Peyer's patch (tissue), 4 donors: ENCODE results near the gene RPL31. TPM values are rescaled to one million over a fixed set of nuclear protein-coding genes. Genes with fewer than 3 reads are reported as not detected.

Experiments
- DNase-seq, 3 donors: peaks; one replicate each; pipeline ENCODE4 v3.0.0-alpha.2; 2017 to 2019
- H3K27ac ChIP-seq, 4 donors: fragments of 200-600 bp; sonication (generic); one replicate each; pipeline ENCODE4 v1.5.1; 2016 to 2019
- H3K27me3 ChIP-seq, 2 donors: fragments of 200-600 bp; sonication (generic); one replicate each; pipeline ENCODE4 v1.5.1; 2019
- H3K36me3 ChIP-seq, 3 donors: fragments of 200-600 bp; sonication (generic); one replicate each; pipeline ENCODE4 v1.5.1; 2016 to 2019
- H3K4me1 ChIP-seq, 4 donors: fragments of 200-600 bp; sonication (generic); one replicate each; pipeline ENCODE4 v1.5.1; 2016 to 2019
- H3K4me3 ChIP-seq, 4 donors: fragments of 200-600 bp; sonication (generic); 1 replicate in 3 of 4; 2 replicates in 1 of 4; pipeline ENCODE4 v1.5.1; 2016 to 2019; ENCODE audit warnings: mild to moderate bottlenecking in 1 of 4
- H3K9me3 ChIP-seq, 4 donors: fragments of 200-600 bp; sonication (generic); one replicate each; pipeline ENCODE4 v1.5.1; 2016 to 2019; ENCODE audit warnings: mild to moderate bottlenecking in 1 of 4
- POLR2A ChIP-seq, 2 donors: fragments of 450-650 bp; IDR thresholded peaks; one replicate each; pipeline ENCODE4 v1.5.1; 2017; ENCODE audit warnings: antibody characterized with exemption in 2 of 2, mild to moderate bottlenecking in 2 of 2, moderate library complexity in 2 of 2
- total RNA-seq, 4 donors: library from RNA; depleted of rRNA; stranded (reverse); fragments of >200 nt; gene quantifications; one replicate each; pipeline ENCODE4 v1.1.0, GENCODE V29; 2016
- TF ChIP-seq, protein P1 (sequence below), 6 experiments: fragments of 450-650 bp in 4 of 6; fragments of 200-600 bp in 2 of 6; sonication (generic) in 1 of 6; IDR thresholded peaks; one replicate each; pipeline ENCODE4 v1.5.1; 2017 to 2019; ENCODE audit warnings: antibody characterized with exemption in 6 of 6, mild to moderate bottlenecking in 3 of 6, moderate library complexity in 1 of 6

Gene RPL31
- total RNA-seq, 4 donors from 2014 or later: 308 to 1,394 (median 568) TPM

DNA sequence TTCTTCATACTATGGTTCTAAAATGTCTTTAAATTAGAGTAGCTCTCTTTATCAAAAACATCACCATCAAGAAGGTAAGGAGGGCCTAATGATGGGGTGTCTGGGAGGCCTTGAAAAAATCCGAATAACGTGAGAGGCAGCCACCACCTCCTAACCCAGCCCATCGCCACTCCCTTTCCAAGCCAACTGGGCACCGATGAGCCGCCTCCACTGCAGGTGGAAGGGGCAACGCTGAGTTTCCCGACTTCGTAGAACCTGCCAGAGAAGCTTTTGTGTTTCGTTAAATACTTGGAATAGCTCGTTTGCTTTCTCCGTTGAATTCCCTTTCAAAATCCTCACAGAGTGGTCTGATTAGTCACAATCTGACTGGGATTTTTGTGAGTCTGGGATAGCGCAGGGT is 22.0 kb upstream of the RPL31 start:
- Histone ChIP-seq H3K4me1 (peaks cover 0 to 4% (median 0%) of the 10 kb centered on the region in 4 donors), H3K27me3 (no peaks in the 10 kb centered on the region), H3K9me3 (no peaks in the 10 kb centered on the region), H3K36me3 (peaks cover 0 to 31% (median 0%) of the 10 kb centered on the region in 3 donors), H3K4me3 (no peak overlapping the region), H3K27ac (no peak overlapping the region)
- TF ChIP-seq, protein P1, sequence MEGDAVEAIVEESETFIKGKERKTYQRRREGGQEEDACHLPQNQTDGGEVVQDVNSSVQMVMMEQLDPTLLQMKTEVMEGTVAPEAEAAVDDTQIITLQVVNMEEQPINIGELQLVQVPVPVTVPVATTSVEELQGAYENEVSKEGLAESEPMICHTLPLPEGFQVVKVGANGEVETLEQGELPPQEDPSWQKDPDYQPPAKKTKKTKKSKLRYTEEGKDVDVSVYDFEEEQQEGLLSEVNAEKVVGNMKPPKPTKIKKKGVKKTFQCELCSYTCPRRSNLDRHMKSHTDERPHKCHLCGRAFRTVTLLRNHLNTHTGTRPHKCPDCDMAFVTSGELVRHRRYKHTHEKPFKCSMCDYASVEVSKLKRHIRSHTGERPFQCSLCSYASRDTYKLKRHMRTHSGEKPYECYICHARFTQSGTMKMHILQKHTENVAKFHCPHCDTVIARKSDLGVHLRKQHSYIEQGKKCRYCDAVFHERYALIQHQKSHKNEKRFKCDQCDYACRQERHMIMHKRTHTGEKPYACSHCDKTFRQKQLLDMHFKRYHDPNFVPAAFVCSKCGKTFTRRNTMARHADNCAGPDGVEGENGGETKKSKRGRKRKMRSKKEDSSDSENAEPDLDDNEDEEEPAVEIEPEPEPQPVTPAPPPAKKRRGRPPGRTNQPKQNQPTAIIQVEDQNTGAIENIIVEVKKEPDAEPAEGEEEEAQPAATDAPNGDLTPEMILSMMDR (IDR thresholded peaks at IDR 0.05): no peak
- TF ChIP-seq POLR2A (IDR thresholded peaks at IDR 0.05): no peak
- peak in 1 of 3 donors; percentile 8 for DNase-seq

DNA sequence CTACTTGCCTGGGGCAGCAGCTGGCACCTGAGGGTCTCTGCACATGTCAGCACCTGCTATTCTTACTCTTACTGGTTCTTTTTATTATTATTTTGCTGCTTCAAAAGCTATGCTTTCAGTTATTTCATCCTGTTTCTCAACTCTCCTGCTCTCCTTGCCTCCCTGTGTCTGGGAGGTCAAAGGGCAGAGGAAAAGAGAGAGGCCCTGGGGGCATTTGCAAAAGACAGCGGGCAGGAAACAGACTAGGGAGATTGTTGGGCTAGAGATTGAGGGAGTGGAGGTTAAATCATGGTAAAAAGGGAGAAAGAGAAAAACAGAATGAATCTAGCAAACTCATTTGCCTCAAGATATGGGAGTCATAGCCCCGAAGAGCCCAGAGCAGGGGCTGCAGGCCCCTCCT is 21.1 kb upstream of the RPL31 start:
- Histone ChIP-seq H3K4me1 (peaks cover 0 to 4% (median 0%) of the 10 kb centered on the region in 4 donors), H3K4me3 (no peak overlapping the region), H3K27me3 (no peaks in the 10 kb centered on the region), H3K9me3 (no peaks in the 10 kb centered on the region), H3K27ac (no peak overlapping the region), H3K36me3 (peaks cover 0 to 27% (median 0%) of the 10 kb centered on the region in 3 donors)
- DNase-seq: no peak
- no peak for TF ChIP-seq POLR2A (IDR thresholded peaks at IDR 0.05)
- TF ChIP-seq, protein P1 (IDR thresholded peaks at IDR 0.05): no peak

DNA sequence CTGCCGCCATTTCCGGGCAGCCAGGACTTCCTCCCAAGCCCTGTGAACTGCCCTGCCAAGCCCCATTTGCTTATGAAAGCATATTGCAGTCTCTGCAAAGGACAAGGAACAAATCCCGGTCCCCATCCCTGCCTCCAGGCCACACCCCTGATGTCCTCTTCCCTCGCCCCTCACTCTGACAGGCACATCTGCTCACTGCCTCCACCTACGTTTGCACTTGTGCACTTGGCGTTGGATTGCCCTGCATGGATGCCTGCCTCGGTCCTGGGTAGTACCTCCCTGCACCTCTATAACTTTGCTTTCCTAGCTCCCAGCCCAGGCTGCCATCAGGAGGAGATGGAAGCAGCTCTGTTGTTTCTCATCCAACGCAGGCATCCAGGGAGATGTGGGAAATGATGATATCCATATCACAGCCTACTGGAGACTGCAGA is 19.6 kb upstream of the RPL31 start:
- H3K27me3 ChIP-seq: no peaks in the 10 kb centered on the region
- no peaks in the 10 kb centered on the region for H3K4me1 ChIP-seq
- H3K36me3 ChIP-seq: peaks cover 0 to 27% (median 0%) of the 10 kb centered on the region in 3 donors
- no peaks in the 10 kb centered on the region for H3K9me3 ChIP-seq
- DNase-seq: no peak
- TF ChIP-seq, protein P1 (IDR thresholded peaks at IDR 0.05): no peak
- TF ChIP-seq POLR2A (IDR thresholded peaks at IDR 0.05): no peak
- no peak overlapping the region for H3K27ac ChIP-seq
- no peak overlapping the region for H3K4me3 ChIP-seq

DNA sequence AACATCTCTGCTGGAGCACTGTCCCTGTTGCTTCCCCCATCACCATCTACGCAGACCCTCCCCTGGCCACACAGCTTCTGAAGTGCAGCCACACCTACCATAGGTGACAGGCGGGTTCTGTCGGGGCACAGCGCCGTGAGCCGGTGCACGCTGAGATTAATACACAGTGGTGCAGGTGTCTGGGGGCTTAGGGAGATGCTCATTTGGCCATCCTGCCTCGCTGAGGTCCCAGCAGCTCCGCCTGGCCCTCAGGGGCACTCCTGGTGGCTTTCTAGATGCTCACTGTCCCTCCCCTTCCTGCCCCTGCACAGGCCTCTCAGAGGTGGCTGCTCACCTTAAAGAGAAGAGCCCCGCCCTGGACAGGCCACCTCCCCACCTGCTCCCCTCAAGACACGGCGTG is 18.9 kb upstream of the RPL31 start:
- Histone ChIP-seq H3K27ac (no peak overlapping the region), H3K4me3 (no peak overlapping the region), H3K9me3 (no peaks in the 10 kb centered on the region), H3K36me3 (peaks cover 0 to 34% (median 0%) of the 10 kb centered on the region in 3 donors), H3K4me1 (no peaks in the 10 kb centered on the region), H3K27me3 (no peaks in the 10 kb centered on the region)
- no peak for DNase-seq
- TF ChIP-seq, protein P1 (IDR thresholded peaks at IDR 0.05): no peak
- no peak for TF ChIP-seq POLR2A (IDR thresholded peaks at IDR 0.05)

DNA sequence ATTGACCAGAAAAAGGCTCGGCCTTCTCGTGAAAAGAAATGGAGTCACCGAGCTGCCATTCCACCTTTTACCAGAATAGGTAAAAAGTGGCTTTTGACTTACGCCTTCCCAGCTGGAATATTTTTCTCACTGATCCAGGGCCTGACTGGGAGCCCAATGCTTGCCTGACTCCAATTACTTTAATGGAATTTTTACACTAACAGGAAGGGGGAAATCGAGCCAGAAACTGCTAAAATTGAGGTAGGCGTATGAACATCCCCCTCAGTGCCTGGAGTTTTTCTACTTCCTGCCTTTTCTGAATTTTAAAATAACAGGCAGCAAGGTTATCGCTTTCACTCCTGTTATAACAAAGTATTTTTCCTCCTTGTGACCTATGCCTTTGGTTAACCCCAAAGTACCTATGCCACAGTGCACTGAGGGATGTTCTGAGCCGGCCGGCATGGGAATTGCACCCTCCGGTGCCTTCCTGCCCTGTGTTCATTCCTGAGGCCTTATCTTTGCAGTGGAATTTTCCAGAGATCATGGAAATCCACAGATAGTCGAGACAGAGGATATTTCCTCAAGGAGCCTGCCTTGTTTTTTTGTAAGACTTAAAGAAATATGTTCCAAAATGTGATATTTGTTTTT is 18.3 kb upstream of the RPL31 start:
- H3K27me3 ChIP-seq: no peaks in the 10 kb centered on the region
- peaks cover 0 to 35% (median 0%) of the 10 kb centered on the region in 3 donors for H3K36me3 ChIP-seq
- H3K27ac ChIP-seq: no peak overlapping the region
- no peaks in the 10 kb centered on the region for H3K9me3 ChIP-seq
- no peaks in the 10 kb centered on the region for H3K4me1 ChIP-seq
- no peak for DNase-seq
- no peak overlapping the region for H3K4me3 ChIP-seq
- TF ChIP-seq, protein P1 (IDR thresholded peaks at IDR 0.05): no peak
- no peak for TF ChIP-seq POLR2A (IDR thresholded peaks at IDR 0.05)
